ENCODE data around the gene INTS1. TPM values are rescaled to one million over a fixed set of nuclear protein-coding genes. Genes with fewer than 3 reads are reported as not detected.

Gene INTS1
- total RNA-seq, 1 donor from 2014 or later = 109 TPM

DNA sequence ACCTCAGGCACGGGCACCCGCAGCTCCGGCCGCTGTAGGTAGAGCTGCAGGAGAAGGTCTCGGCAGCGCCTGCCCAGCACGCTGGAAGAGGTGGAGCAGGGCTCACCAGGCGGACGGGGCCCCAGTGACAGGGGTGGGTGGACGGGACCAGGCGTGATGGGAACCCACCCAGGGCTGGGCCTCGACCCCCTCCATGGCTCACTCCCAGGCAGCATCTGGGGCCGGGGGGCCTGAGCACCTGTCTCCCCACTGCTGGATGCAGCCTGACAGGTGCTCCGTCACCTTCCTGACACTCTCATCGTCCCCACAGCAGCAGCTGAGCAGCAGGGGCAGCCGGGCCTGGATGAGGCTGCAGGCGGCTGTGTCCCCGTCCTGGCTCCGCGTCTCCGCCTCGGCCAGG lies 28.2 kb downstream of the INTS1 start:
- no peak for DNase-seq (ENCODE audit: low spot score)
- Mint-ChIP-seq H3K4me3 (ENCODE audit: unreplicated experiment) (no peak overlapping the region), H3K27me3 (ENCODE audit: unreplicated experiment) (peaks cover 1% of the 10 kb centered on the region), H3K9me3 (ENCODE audit: unreplicated experiment) (no peaks in the 10 kb centered on the region), H3K4me1 (ENCODE audit: unreplicated experiment) (no peaks in the 10 kb centered on the region), H3K36me3 (ENCODE audit: low read depth, unreplicated experiment) (peaks cover 6% of the 10 kb centered on the region), H3K27ac (ENCODE audit: unreplicated experiment) (no peak overlapping the region)
- TF ChIP-seq, protein P1, sequence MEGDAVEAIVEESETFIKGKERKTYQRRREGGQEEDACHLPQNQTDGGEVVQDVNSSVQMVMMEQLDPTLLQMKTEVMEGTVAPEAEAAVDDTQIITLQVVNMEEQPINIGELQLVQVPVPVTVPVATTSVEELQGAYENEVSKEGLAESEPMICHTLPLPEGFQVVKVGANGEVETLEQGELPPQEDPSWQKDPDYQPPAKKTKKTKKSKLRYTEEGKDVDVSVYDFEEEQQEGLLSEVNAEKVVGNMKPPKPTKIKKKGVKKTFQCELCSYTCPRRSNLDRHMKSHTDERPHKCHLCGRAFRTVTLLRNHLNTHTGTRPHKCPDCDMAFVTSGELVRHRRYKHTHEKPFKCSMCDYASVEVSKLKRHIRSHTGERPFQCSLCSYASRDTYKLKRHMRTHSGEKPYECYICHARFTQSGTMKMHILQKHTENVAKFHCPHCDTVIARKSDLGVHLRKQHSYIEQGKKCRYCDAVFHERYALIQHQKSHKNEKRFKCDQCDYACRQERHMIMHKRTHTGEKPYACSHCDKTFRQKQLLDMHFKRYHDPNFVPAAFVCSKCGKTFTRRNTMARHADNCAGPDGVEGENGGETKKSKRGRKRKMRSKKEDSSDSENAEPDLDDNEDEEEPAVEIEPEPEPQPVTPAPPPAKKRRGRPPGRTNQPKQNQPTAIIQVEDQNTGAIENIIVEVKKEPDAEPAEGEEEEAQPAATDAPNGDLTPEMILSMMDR (IDR thresholded peaks at IDR 0.05; ENCODE audit: unreplicated experiment) = no peak

DNA sequence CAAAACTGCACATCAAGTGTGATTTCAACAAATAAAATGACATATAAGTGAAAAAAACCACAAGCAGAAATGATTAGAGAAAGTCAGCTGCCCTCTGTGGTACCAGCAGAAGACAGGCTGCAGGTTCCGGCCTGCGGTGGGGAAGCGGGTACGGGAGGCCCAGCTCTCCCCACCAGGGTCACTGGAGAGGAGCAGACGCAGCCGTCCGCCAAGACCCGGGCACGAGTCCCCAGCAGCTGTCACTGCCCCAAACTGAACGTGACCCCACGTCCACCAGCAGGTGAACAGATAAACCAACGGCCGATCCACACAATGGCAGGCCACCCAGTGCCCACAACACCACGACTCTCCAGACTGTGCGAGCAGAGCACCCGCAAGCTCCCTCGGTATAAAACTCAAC lies 28.8 kb downstream of the INTS1 start:
- no peak for DNase-seq (ENCODE audit: low spot score)

DNA sequence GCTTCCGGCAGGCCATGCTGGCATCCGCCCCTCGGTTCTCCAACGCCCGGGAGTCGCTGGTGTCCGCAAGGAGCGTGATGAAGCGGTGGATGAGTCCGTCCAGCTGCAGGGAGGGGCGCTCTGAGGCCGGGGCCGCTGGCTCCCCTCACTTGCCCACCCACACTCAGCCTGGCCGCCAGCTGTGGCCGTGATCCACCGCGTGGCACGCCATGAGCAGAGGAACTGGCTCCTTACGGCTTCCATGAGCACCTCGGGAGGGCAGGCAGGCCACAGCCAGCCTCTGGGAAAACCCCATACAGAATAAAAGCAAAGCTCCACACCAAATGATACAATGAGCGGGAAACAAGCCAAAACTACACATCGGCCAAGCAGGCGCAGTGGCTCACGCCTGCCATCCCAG lies 29.5 kb downstream of the INTS1 start:
- TF ChIP-seq, protein P1 (IDR thresholded peaks at IDR 0.05; ENCODE audit: unreplicated experiment) = no peak
- H3K4me1 Mint-ChIP-seq (ENCODE audit: unreplicated experiment) = no peaks in the 10 kb centered on the region
- peak overlapping the region; percentile 32 for H3K4me3 Mint-ChIP-seq (ENCODE audit: unreplicated experiment)
- H3K9me3 Mint-ChIP-seq (ENCODE audit: unreplicated experiment) = no peaks in the 10 kb centered on the region
- no peak for DNase-seq (ENCODE audit: low spot score)
- H3K36me3 Mint-ChIP-seq (ENCODE audit: low read depth, unreplicated experiment) = peaks cover 6% of the 10 kb centered on the region
- peaks cover 1% of the 10 kb centered on the region for H3K27me3 Mint-ChIP-seq (ENCODE audit: unreplicated experiment)
- H3K27ac Mint-ChIP-seq (ENCODE audit: unreplicated experiment) = no peak overlapping the region

More for the DNA sequence above, 28.8 kb downstream of the INTS1 start:
- Mint-ChIP-seq H3K27me3 (ENCODE audit: unreplicated experiment) (peaks cover 1% of the 10 kb centered on the region), H3K27ac (ENCODE audit: unreplicated experiment) (no peak overlapping the region), H3K36me3 (ENCODE audit: low read depth, unreplicated experiment) (peaks cover 6% of the 10 kb centered on the region), H3K9me3 (ENCODE audit: unreplicated experiment) (no peaks in the 10 kb centered on the region), H3K4me1 (ENCODE audit: unreplicated experiment) (no peaks in the 10 kb centered on the region), H3K4me3 (ENCODE audit: unreplicated experiment) (no peak overlapping the region)
- TF ChIP-seq, protein P1 (IDR thresholded peaks at IDR 0.05; ENCODE audit: unreplicated experiment) = no peak

DNA sequence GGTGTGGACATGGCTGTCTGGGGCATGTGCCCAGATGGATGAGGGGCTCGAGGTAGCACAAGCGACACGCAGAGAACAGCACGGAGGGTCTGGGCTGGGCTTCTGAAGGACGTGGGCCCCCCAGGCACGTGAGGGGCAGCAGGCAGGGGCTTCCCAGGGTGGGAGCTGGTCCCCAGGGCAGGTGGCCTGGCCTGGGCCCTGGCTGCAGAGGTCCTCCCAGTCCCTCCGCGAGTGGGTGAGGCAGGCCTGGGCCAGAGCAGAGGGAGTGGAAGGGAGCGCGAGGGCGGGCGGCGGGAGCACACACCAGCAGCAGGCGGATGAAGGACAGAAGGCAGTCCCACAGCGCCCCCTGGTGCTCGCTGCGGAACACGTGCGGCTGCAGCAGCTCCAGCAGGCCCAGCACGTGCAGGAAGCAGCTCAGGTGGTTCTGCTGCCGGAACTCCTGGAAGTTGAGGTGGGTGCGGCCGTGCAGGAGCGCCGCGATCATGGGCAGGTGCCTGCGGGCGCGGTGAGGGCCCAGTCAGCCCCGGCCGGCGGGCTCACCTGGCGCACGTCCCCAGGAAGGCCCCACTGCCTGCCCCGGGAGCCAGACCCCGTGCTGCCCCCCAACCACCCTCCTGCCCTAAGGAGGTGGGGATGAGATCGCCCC lies 30.2 kb downstream of the INTS1 start:
- Mint-ChIP-seq H3K36me3 (ENCODE audit: low read depth, unreplicated experiment) (peaks cover 6% of the 10 kb centered on the region), H3K4me3 (ENCODE audit: unreplicated experiment) (no peak overlapping the region), H3K4me1 (ENCODE audit: unreplicated experiment) (no peaks in the 10 kb centered on the region), H3K27ac (ENCODE audit: unreplicated experiment) (no peak overlapping the region), H3K9me3 (ENCODE audit: unreplicated experiment) (no peaks in the 10 kb centered on the region), H3K27me3 (ENCODE audit: unreplicated experiment) (peaks cover 1% of the 10 kb centered on the region)
- TF ChIP-seq, protein P1 (IDR thresholded peaks at IDR 0.05; ENCODE audit: unreplicated experiment) = peak; percentile 91
- DNase-seq (ENCODE audit: low spot score) = peak; percentile 88

DNA sequence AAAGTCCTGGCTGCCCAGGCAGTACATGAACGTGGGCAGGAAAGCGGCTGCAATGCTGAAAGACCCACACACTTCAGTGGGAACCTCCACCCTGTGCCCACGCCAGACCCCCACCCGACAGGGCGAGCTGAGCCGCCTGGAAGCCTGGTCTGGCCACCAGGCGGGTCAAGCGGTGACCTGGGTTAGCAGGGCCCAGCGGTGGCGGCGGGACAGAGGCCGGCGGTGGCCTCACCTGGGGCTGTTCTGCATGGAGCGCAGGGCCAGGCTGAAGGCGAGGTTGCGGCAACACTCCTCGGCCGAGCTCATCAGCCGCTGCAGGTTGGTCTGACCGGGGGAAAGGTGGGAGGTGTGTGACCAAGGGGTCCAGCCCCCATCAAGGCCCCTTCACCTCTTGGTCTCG lies 33.3 kb downstream of the INTS1 start:
- H3K36me3 Mint-ChIP-seq (ENCODE audit: low read depth, unreplicated experiment) = peaks cover 6% of the 10 kb centered on the region
- H3K27ac Mint-ChIP-seq (ENCODE audit: unreplicated experiment) = no peak overlapping the region
- H3K4me3 Mint-ChIP-seq (ENCODE audit: unreplicated experiment) = no peak overlapping the region
- peaks cover 1% of the 10 kb centered on the region for H3K27me3 Mint-ChIP-seq (ENCODE audit: unreplicated experiment)
- TF ChIP-seq, protein P1 (IDR thresholded peaks at IDR 0.05; ENCODE audit: unreplicated experiment) = no peak
- DNase-seq (ENCODE audit: low spot score) = no peak
- no peaks in the 10 kb centered on the region for H3K4me1 Mint-ChIP-seq (ENCODE audit: unreplicated experiment)
- no peaks in the 10 kb centered on the region for H3K9me3 Mint-ChIP-seq (ENCODE audit: unreplicated experiment)

All from endothelial cell (in vitro differentiated cells).